GM06990 (cell line): ENCODE measurements around the gene TPO.

ENCODE experiments used
- DNase-seq: peaks from one replicate; pipeline ENCODE4 v3.0.0-alpha.2; 2011; ENCODE audit not compliant: insufficient read length; ENCODE audit errors: extremely low read depth
- H3K27me3 ChIP-seq: replicated peaks from 2 replicates; pipeline ENCODE4 v1.6.0; 2011; ENCODE audit warnings: low read length; ENCODE audit not compliant: control insufficient read depth, insufficient read depth
- H3K36me3 ChIP-seq: 2 replicates; pipeline ENCODE4 v1.5.1; 2011; ENCODE audit warnings: low read length; ENCODE audit not compliant: control insufficient read depth, insufficient read depth
- H3K4me3 ChIP-seq: replicated peaks from 2 replicates; pipeline ENCODE4 v1.5.1; 2011; ENCODE audit warnings: low read depth, mild to moderate bottlenecking, control low read depth, low read length
- TF ChIP-seq, protein P1 (sequence below): IDR thresholded peaks from 2 replicates; pipeline ENCODE4 v1.5.1; 2011; ENCODE audit warnings: low read length, control low read depth, mild to moderate bottlenecking, inconsistent platforms; ENCODE audit not compliant: insufficient read depth, poor library complexity, severe bottlenecking

The TPO gene

DNA sequence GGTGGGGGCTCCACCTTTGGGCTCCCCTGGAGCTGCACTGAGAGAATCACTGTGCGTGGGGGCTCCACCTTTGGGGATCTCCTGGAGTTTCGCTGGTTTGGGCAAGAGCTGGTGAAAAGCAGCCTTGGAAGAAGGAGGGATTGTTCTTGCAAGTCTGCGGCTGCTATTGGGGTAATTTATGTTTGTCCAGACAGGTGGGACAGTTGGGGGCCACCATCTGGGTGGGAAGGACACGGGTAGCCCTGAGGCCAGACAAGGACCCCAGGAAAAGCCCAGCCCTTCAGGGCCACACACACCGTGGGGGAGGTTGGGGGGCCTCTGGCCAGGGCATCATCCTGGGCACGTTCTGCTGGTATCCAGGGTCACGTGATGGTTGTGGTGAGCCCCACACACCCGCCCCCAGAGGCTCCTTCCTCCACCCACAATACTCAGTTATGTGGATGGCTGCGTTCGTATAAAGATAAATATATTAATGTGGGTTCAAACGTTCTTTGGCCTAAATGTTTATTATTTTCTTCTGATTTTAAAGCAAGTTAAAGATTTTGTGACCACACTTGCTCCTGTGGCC, 47.7 kb downstream of the TPO start:
- Histone ChIP-seq H3K4me3 (no peak overlapping the region), H3K27me3 (no peaks in the 10 kb centered on the region), H3K36me3 (no peaks in the 10 kb centered on the region)
- no peak for DNase-seq
- TF ChIP-seq, protein P1, sequence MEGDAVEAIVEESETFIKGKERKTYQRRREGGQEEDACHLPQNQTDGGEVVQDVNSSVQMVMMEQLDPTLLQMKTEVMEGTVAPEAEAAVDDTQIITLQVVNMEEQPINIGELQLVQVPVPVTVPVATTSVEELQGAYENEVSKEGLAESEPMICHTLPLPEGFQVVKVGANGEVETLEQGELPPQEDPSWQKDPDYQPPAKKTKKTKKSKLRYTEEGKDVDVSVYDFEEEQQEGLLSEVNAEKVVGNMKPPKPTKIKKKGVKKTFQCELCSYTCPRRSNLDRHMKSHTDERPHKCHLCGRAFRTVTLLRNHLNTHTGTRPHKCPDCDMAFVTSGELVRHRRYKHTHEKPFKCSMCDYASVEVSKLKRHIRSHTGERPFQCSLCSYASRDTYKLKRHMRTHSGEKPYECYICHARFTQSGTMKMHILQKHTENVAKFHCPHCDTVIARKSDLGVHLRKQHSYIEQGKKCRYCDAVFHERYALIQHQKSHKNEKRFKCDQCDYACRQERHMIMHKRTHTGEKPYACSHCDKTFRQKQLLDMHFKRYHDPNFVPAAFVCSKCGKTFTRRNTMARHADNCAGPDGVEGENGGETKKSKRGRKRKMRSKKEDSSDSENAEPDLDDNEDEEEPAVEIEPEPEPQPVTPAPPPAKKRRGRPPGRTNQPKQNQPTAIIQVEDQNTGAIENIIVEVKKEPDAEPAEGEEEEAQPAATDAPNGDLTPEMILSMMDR, result no peak

DNA sequence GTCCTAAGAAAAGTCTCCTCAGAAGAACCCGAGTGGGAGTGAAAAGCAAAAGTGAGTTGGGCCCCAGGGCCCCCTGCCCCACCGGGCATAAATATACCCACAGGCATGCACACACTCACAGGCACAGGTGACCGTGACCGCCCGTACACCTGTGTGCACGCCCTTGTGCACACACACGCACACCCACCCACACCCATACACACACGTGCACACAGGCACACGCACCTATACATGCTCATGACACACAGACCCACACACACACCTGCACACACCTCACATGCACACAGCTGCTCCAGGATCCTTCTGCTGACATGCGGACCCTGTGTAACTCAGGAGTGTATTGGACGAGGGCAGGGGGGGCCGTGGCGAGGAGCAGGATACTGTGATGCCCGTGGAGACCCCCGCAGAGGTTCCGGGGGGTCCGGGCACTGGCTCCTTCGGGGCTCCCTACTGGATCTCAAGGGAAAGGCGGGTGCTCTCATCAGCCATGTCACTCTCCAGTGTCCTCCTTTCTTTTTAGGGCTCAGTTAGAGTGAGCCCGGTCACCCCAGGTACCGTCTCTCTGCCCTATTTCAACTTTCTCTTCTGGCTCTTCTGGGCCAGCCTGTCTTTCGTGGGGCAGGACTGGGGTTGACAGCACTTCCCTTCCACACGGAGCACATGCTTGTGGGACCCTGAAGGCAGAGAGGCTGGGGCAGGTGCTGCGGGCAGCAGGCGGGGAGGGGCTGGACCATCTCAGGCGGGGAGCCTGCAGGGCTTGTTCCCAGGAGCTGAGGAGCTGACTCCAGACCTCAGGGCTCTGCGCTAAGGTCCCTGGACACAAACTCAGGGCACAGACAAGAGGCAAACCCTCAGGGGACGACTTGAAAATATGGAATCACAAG, 48.5 kb downstream of the TPO start:
- no peaks in the 10 kb centered on the region for H3K36me3 ChIP-seq
- DNase-seq, result no peak
- no peaks in the 10 kb centered on the region for H3K27me3 ChIP-seq
- TF ChIP-seq, protein P1, result no peak
- H3K4me3 ChIP-seq, result no peak overlapping the region

DNA sequence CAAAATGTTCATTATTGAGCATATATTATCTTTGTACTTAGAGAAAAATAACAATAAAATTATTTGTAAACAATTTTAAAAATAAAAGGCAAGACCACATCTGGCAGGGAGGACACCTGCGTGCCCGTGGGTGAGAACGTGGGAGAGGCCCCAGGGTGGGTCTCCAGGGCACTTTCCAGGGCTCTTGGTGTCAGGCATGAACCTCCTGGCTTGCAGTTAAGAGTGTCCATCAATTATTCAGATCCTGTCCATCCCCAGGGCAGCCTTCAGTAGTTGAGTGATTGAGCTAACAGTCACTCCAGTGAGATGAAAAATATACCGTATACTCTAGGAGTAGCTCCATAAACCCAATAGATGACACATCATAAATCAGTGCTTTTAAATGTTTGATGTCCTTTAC, 49.7 kb downstream of the TPO start:
- DNase-seq, result no peak
- H3K36me3 ChIP-seq, result no peaks in the 10 kb centered on the region
- H3K4me3 ChIP-seq, result no peak overlapping the region
- TF ChIP-seq, protein P1, result no peak
- H3K27me3 ChIP-seq, result no peaks in the 10 kb centered on the region

DNA sequence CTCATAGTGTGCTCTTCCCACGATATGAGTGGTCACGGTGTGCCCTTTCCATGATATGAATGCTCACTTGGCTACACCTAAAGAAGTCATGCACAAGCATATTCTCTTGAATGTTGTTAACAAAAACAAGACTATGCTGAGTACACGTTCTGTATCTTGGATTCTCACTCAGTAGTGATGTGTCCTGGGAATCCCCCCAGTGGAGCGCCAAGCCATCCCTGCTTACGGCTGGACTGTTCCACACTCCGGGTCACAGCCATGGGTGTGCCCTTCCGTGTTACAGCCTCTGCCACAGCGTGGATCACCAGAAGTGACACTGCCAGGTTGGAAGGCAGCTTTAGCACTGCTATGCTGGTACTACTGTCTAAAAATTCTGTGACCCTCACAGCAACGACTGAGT, 59.1 kb downstream of the TPO start:
- Histone ChIP-seq H3K27me3 (no peaks in the 10 kb centered on the region), H3K4me3 (no peak overlapping the region), H3K36me3 (no peaks in the 10 kb centered on the region)
- TF ChIP-seq, protein P1, result no peak
- DNase-seq, result no peak

DNA sequence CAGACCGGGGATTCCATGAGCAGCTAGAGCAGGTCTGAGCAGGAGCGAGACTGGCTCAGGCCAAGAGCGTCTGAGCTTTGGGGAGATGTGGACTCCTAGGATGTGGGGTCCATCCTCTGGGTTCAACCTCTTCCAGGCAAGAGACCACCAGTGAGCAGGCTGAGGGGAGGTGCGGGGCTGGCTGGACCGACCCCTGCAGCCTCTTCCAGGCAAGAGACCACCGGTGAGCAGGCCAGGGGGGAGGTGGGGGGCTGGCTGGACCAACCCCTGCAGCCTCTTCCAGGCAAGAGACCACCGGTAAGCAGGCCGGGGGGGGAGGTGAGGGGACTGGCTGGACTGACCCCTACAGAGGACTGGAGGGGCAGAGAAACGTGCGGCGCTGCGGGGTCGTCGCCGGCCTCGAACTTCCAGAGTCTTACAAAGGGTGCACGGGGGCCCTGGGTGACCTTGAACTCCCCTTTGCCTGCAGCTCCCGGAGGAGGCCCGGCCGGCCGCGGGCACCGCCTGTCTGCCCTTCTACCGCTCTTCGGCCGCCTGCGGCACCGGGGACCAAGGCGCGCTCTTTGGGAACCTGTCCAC, 63.4 kb downstream of the TPO start:
- Histone ChIP-seq H3K27me3 (no peaks in the 10 kb centered on the region), H3K36me3 (no peaks in the 10 kb centered on the region), H3K4me3 (no peak overlapping the region)
- no peak for DNase-seq
- TF ChIP-seq, protein P1, result no peak
